KOPT-K1 (cell line): Measurements from ENCODE around the gene TRPM1.

Experiments
- H3K27ac ChIP-seq: fragments of 200-600 bp; sonication (generic); 2 replicates; pipeline ENCODE4 v1.5.1; 2016; ENCODE audit warnings: antibody characterized with exemption, mild to moderate bottlenecking, low read depth, low read length; ENCODE audit not compliant: poor library complexity, severe bottlenecking
- H3K36me3 ChIP-seq: fragments of 200-600 bp; sonication (generic); 2 replicates; pipeline ENCODE4 v1.5.1; 2017; ENCODE audit warnings: antibody characterized with exemption, mild to moderate bottlenecking, low read length, moderate library complexity; ENCODE audit not compliant: insufficient read depth
- H3K9me3 ChIP-seq: fragments of 200-600 bp; sonication (generic); 2 replicates; pipeline ENCODE4 v1.5.1; 2017; ENCODE audit warnings: antibody characterized with exemption, low read length, mild to moderate bottlenecking; ENCODE audit not compliant: insufficient read depth, poor library complexity, severe bottlenecking

TRPM1 gene

GRCh38 chr15:31081056-31081455 is 20.5 kb downstream of the TRPM1 start:
- Histone ChIP-seq H3K27ac (no peak overlapping the region), H3K9me3 (no peaks in the 10 kb centered on the region)

GRCh38 chr15:31080591-31081014 is 20.9 kb downstream of the TRPM1 start:
- no peaks in the 10 kb centered on the region for H3K9me3 ChIP-seq
- H3K36me3 ChIP-seq, result no peaks in the 10 kb centered on the region
- H3K27ac ChIP-seq, result no peak overlapping the region

More at GRCh38 chr15:31081056-31081455, 20.5 kb downstream of the TRPM1 start:
- no peaks in the 10 kb centered on the region for H3K36me3 ChIP-seq

GRCh38 chr15:31079519-31079918 is 22.0 kb downstream of the TRPM1 start:
- Histone ChIP-seq H3K9me3 (no peaks in the 10 kb centered on the region), H3K27ac (no peak overlapping the region), H3K36me3 (no peaks in the 10 kb centered on the region)

- H3K27ac ChIP-seq, result no peak overlapping the region
- no peaks in the 10 kb centered on the region for H3K36me3 ChIP-seq
Observed at GRCh38 chr15:31078471-31078870, 23.1 kb downstream of the TRPM1 start.

GRCh38 chr15:31077941-31078340 is 23.6 kb downstream of the TRPM1 start:
- Histone ChIP-seq H3K9me3 (no peaks in the 10 kb centered on the region), H3K36me3 (no peaks in the 10 kb centered on the region), H3K27ac (no peak overlapping the region)

More at GRCh38 chr15:31078471-31078870, 23.1 kb downstream of the TRPM1 start:
- no peaks in the 10 kb centered on the region for H3K9me3 ChIP-seq

GRCh38 chr15:31077181-31077580 is 24.3 kb downstream of the TRPM1 start:
- no peaks in the 10 kb centered on the region for H3K36me3 ChIP-seq
- no peaks in the 10 kb centered on the region for H3K9me3 ChIP-seq
- no peak overlapping the region for H3K27ac ChIP-seq

GRCh38 chr15:31074321-31074720 is 27.2 kb downstream of the TRPM1 start:
- Histone ChIP-seq H3K27ac (no peak overlapping the region), H3K9me3 (no peaks in the 10 kb centered on the region), H3K36me3 (no peaks in the 10 kb centered on the region)

- H3K36me3 ChIP-seq, result no peaks in the 10 kb centered on the region
- H3K27ac ChIP-seq, result no peak overlapping the region
- no peaks in the 10 kb centered on the region for H3K9me3 ChIP-seq
Observed at GRCh38 chr15:31070867-31071266, 30.7 kb downstream of the TRPM1 start.

GRCh38 chr15:31069360-31070000 is 32.0 kb downstream of the TRPM1 start:
- Histone ChIP-seq H3K9me3 (no peaks in the 10 kb centered on the region), H3K27ac (no peak overlapping the region), H3K36me3 (no peaks in the 10 kb centered on the region)

- H3K27ac ChIP-seq, result no peak overlapping the region
- no peaks in the 10 kb centered on the region for H3K9me3 ChIP-seq
- H3K36me3 ChIP-seq, result no peaks in the 10 kb centered on the region
Observed at GRCh38 chr15:31067890-31068603, 33.5 kb downstream of the TRPM1 start.

- Histone ChIP-seq H3K9me3 (no peaks in the 10 kb centered on the region), H3K27ac (no peak overlapping the region)
Observed at GRCh38 chr15:31065824-31066223, 35.7 kb downstream of the TRPM1 start.

GRCh38 chr15:31062911-31063310 is 38.6 kb downstream of the TRPM1 start:
- no peak overlapping the region for H3K27ac ChIP-seq
- no peaks in the 10 kb centered on the region for H3K36me3 ChIP-seq
- H3K9me3 ChIP-seq, result no peaks in the 10 kb centered on the region

More at GRCh38 chr15:31065824-31066223, 35.7 kb downstream of the TRPM1 start:
- no peaks in the 10 kb centered on the region for H3K36me3 ChIP-seq

- Histone ChIP-seq H3K9me3 (no peaks in the 10 kb centered on the region), H3K27ac (no peak overlapping the region)
Observed at GRCh38 chr15:31062310-31062847, 39.1 kb downstream of the TRPM1 start.

GRCh38 chr15:31060429-31061140 is 40.9 kb downstream of the TRPM1 start:
- no peaks in the 10 kb centered on the region for H3K36me3 ChIP-seq
- no peak overlapping the region for H3K27ac ChIP-seq
- H3K9me3 ChIP-seq, result no peaks in the 10 kb centered on the region

More at GRCh38 chr15:31062310-31062847, 39.1 kb downstream of the TRPM1 start:
- H3K36me3 ChIP-seq, result no peaks in the 10 kb centered on the region
